Right lobe of liver (tissue), 4 donors: ENCODE measurements around the gene PLEKHA5.

Experiments used
- CTCF ChIP-seq, 4 donors: fragments of 200-600 bp in 3 of 4; fragments of 450-650 bp in 1 of 4; IDR thresholded peaks; one replicate each; pipeline versions ENCODE4 v1.5.1 to v1.8.0; 2016 to 2022; ENCODE audit warnings: antibody characterized with exemption in 4 of 4, mild to moderate bottlenecking in 2 of 4
- POLR2A ChIP-seq: fragments of 450-650 bp; IDR thresholded peaks from one replicate; pipeline ENCODE4 v1.6.1; 2017; ENCODE audit warnings: antibody characterized with exemption, mild to moderate bottlenecking
- donor health status: DM: no; HTN: no; CAD: no.
- donor health status: DM: no; HTN: no; CAD: no.
- donor health status: DM: no; HTN: yes; CAD: no.

GRCh38 chr12:19095331-19095730, 34.2 kb upstream of the PLEKHA5 start:
- no peak for TF ChIP-seq CTCF (IDR thresholded peaks at IDR 0.05)
- no peak for TF ChIP-seq POLR2A
